RWPE1 (cell line): Measurements from ENCODE around the gene CTNNA3.

Experiments used
- CTCF ChIA-PET: fragments of 350-600 bp; sonication (Branson Sonifier 250); formaldehyde crosslinking; extraction: SDS; loops from one replicate; lab custom pipeline; 2021; lab: Yijun Ruan, JAX
- POLR2A ChIA-PET: fragments of 400-600 bp; formaldehyde crosslinking; extraction: SDS; loops from one replicate; lab custom pipeline; 2020; ENCODE audit warnings: antibody characterized with exemption; ENCODE audit not compliant: low non-redundant PET; lab: Yijun Ruan, JAX
- DNase-seq: peaks from one replicate; pipeline ENCODE4 v3.0.0; 2012; ENCODE audit warnings: low spot score
- H3K27ac ChIP-seq: fragments of 450-650 bp; 2 replicates; pipeline ENCODE4 v1.5.1; 2017
- TF ChIP-seq, protein P1 (sequence below): fragments of 450-650 bp; conservative IDR thresholded peaks from 2 replicates; pipeline ENCODE4 v1.5.1; 2017; ENCODE audit warnings: low read depth, mild to moderate bottlenecking

Gene CTNNA3

DNA sequence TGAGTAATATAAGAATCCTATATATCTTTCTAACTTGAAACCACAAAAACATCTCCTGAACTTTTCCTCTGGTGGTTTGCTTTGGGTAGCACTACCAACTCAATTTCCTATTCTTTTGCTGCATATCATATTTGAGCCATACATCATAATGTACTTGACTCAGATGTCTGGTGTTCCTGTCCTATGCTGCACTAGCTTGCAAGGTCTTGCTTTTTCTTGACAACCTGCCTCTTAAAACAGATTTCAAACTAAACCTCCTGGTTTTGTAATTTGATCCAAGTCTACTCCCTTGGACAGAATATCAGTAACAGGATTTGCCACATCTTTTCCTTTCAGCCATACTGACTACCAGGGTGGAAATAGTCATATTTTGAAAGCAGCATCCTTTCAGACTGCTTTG is 1290.4 kb downstream of the CTNNA3 start:
- ChIA-PET POLR2A (no interaction called here), CTCF (no interaction called here)
- H3K27ac ChIP-seq: no peak overlapping the region
- no peak for DNase-seq
- TF ChIP-seq, protein P1, sequence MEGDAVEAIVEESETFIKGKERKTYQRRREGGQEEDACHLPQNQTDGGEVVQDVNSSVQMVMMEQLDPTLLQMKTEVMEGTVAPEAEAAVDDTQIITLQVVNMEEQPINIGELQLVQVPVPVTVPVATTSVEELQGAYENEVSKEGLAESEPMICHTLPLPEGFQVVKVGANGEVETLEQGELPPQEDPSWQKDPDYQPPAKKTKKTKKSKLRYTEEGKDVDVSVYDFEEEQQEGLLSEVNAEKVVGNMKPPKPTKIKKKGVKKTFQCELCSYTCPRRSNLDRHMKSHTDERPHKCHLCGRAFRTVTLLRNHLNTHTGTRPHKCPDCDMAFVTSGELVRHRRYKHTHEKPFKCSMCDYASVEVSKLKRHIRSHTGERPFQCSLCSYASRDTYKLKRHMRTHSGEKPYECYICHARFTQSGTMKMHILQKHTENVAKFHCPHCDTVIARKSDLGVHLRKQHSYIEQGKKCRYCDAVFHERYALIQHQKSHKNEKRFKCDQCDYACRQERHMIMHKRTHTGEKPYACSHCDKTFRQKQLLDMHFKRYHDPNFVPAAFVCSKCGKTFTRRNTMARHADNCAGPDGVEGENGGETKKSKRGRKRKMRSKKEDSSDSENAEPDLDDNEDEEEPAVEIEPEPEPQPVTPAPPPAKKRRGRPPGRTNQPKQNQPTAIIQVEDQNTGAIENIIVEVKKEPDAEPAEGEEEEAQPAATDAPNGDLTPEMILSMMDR: no peak

DNA sequence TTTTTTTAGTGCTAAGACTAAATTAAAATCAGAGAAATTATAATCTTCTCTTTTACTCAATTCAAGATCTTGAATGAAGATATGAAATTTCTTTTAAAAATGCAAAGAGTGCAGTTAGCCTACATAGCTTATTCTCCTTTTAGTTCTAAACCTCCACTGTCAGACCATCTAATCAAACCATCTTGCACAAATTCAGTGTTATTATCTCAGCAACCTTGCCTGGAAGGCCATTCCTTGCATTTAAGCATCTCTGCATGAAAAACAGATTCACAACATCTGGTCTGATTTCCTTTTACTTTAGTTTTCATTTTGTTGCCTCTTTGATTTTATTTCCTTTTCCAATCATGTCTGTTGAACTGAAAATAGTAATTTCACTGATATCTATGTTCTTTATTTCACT is 1297.3 kb downstream of the CTNNA3 start:
- POLR2A ChIA-PET: no interaction called here
- DNase-seq: no peak
- CTCF ChIA-PET: no interaction called here
- TF ChIP-seq, protein P1: no peak
- H3K27ac ChIP-seq: no peak overlapping the region

GRCh38 chr10:66394342-66395063 is 1301.5 kb downstream of the CTNNA3 start:
- CTCF ChIA-PET: interaction anchor here (0.8 kb wide), 1 partner anchor 1303 kb away, joined by 3 read pairs; no protein-coding TSS in a partner anchor
- DNase-seq: no peak
- TF ChIP-seq, protein P1: no peak
- H3K27ac ChIP-seq: no peak overlapping the region
- POLR2A ChIA-PET: no interaction called here

DNA sequence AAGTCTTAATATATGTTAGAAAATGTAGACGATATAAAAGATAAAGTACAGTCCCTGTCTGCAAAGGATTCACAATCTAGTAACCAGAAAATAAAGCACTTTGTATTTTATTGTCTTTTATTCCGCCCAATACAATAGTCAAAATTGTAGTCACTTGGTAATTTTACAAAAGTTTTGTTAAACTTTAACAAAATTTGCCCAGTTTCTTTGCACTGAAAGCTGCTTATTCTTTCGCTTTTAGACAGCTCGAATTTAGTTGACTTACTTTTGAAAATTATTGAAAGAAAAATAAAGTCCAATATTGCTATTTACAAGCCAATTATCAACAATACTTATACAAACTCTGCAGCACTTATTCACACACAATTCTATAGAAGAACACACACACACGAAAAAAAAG is 1305.1 kb downstream of the CTNNA3 start:
- ChIA-PET POLR2A (no interaction called here), CTCF (no interaction called here)
- no peak for DNase-seq
- H3K27ac ChIP-seq: no peak overlapping the region
- TF ChIP-seq, protein P1: no peak

GRCh38 chr10:66381045-66381444 is 1315.0 kb downstream of the CTNNA3 start:
- no peak for DNase-seq
- TF ChIP-seq, protein P1: no peak
- no peak overlapping the region for H3K27ac ChIP-seq
- ChIA-PET POLR2A (no interaction called here), CTCF (no interaction called here)

GRCh38 chr10:66378117-66378876 is 1317.7 kb downstream of the CTNNA3 start:
- ChIA-PET CTCF (no interaction called here), POLR2A (no interaction called here)
- no peak overlapping the region for H3K27ac ChIP-seq
- no peak for DNase-seq
- TF ChIP-seq, protein P1: no peak
